Measurements from ENCODE around the gene C12orf56.

Gene C12orf56

DNA sequence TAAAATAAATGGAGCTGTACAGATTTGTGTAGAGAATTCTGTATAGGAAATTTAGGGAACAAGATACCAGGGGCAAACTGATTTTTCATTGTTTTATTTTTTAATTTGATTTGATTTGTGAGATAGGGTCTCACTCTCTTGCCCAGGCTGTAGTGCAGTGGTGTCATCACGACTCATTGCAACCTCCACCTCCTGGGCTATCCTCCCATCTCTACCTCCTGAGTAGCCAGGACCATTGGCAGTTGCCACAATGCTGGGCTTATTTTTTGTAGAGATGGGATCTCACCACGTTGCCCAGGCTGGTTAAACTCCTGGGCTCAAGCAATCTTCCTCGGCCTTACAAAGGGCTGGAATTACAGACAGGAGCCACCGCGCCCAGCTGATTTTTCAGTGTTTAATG lies 43.4 kb upstream of the C12orf56 start (continued):
- TF ChIP-seq, protein P1, sequence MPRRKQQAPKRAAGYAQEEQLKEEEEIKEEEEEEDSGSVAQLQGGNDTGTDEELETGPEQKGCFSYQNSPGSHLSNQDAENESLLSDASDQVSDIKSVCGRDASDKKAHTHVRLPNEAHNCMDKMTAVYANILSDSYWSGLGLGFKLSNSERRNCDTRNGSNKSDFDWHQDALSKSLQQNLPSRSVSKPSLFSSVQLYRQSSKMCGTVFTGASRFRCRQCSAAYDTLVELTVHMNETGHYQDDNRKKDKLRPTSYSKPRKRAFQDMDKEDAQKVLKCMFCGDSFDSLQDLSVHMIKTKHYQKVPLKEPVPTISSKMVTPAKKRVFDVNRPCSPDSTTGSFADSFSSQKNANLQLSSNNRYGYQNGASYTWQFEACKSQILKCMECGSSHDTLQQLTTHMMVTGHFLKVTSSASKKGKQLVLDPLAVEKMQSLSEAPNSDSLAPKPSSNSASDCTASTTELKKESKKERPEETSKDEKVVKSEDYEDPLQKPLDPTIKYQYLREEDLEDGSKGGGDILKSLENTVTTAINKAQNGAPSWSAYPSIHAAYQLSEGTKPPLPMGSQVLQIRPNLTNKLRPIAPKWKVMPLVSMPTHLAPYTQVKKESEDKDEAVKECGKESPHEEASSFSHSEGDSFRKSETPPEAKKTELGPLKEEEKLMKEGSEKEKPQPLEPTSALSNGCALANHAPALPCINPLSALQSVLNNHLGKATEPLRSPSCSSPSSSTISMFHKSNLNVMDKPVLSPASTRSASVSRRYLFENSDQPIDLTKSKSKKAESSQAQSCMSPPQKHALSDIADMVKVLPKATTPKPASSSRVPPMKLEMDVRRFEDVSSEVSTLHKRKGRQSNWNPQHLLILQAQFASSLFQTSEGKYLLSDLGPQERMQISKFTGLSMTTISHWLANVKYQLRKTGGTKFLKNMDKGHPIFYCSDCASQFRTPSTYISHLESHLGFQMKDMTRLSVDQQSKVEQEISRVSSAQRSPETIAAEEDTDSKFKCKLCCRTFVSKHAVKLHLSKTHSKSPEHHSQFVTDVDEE (CRISPR knock-in tag; IDR thresholded peaks at IDR 0.05): no peak
- TF ChIP-seq, protein P2, sequence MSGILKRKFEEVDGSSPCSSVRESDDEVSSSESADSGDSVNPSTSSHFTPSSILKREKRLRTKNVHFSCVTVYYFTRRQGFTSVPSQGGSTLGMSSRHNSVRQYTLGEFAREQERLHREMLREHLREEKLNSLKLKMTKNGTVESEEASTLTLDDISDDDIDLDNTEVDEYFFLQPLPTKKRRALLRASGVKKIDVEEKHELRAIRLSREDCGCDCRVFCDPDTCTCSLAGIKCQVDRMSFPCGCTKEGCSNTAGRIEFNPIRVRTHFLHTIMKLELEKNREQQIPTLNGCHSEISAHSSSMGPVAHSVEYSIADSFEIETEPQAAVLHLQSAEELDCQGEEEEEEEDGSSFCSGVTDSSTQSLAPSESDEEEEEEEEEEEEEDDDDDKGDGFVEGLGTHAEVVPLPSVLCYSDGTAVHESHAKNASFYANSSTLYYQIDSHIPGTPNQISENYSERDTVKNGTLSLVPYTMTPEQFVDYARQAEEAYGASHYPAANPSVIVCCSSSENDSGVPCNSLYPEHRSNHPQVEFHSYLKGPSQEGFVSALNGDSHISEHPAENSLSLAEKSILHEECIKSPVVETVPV (CRISPR knock-in tag; IDR thresholded peaks at IDR 0.05): no peak

DNA sequence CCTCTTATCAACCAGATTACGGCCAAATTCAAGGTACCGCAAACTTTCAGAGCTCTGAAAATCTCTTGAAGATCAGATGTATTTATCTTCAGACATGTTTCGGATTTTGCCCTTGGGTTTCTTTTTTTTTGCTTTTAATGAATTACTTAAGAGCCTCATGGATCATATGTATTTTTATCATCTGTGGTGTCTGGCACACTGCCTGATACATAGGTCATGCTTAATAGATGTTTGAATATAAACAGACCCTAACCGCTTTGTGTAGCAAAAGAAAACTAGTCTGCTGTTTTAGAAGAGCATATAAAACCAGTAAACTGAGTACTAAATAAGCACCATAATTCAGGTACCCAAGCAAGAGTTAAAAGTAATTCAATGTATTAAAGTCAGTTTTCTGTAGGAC lies 41.2 kb upstream of the C12orf56 start:
- TF ChIP-seq ZFP3 (CRISPR knock-in tag; IDR thresholded peaks at IDR 0.05): no peak
- no peak for TF ChIP-seq OSR1 (CRISPR knock-in tag; IDR thresholded peaks at IDR 0.05)
- no peak for TF ChIP-seq CSDC2 (CRISPR knock-in tag; IDR thresholded peaks at IDR 0.05)
- TF ChIP-seq ISL1 (CRISPR knock-in tag; IDR thresholded peaks at IDR 0.05): no peak
- no peak for TF ChIP-seq BACH2 (CRISPR knock-in tag; IDR thresholded peaks at IDR 0.05; ENCODE audit: borderline replicate concordance)
- TF ChIP-seq ZC3H10 (CRISPR knock-in tag; IDR thresholded peaks at IDR 0.05): no peak
- no peak for TF ChIP-seq ZFP30 (CRISPR knock-in tag; IDR thresholded peaks at IDR 0.05)
- no peak for TF ChIP-seq RARB (CRISPR knock-in tag; IDR thresholded peaks at IDR 0.05)
- TF ChIP-seq TCF4 (CRISPR knock-in tag; IDR thresholded peaks at IDR 0.05; ENCODE audit: borderline replicate concordance): no peak
- TF ChIP-seq, protein P3, sequence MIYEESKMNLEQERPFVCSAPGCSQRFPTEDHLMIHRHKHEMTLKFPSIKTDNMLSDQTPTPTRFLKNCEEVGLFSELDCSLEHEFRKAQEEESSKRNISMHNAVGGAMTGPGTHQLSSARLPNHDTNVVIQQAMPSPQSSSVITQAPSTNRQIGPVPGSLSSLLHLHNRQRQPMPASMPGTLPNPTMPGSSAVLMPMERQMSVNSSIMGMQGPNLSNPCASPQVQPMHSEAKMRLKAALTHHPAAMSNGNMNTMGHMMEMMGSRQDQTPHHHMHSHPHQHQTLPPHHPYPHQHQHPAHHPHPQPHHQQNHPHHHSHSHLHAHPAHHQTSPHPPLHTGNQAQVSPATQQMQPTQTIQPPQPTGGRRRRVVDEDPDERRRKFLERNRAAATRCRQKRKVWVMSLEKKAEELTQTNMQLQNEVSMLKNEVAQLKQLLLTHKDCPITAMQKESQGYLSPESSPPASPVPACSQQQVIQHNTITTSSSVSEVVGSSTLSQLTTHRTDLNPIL (CRISPR knock-in tag; IDR thresholded peaks at IDR 0.05; ENCODE audit: low read depth): no peak
- ATAC-seq: no peak

DNA sequence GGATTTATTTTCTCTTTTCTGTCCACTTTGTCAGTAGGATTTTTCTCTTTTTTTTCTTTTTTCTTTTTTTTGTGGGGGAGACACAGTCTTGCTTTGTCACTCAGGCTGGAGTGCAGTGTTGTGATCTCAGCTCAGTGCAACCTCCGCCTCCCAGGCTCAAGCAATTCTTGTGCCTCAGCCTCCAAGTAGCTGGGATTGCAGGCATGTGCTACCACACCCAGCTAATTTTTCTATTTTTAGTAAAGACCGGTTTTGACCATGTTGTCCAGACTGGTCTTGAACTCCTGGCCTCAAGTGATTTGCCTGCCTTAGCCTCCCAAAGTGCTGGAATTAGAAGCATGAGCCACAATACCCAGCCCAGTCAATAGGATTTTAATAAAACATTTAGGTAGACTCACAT lies 40.3 kb upstream of the C12orf56 start:
- TF ChIP-seq, protein P4, sequence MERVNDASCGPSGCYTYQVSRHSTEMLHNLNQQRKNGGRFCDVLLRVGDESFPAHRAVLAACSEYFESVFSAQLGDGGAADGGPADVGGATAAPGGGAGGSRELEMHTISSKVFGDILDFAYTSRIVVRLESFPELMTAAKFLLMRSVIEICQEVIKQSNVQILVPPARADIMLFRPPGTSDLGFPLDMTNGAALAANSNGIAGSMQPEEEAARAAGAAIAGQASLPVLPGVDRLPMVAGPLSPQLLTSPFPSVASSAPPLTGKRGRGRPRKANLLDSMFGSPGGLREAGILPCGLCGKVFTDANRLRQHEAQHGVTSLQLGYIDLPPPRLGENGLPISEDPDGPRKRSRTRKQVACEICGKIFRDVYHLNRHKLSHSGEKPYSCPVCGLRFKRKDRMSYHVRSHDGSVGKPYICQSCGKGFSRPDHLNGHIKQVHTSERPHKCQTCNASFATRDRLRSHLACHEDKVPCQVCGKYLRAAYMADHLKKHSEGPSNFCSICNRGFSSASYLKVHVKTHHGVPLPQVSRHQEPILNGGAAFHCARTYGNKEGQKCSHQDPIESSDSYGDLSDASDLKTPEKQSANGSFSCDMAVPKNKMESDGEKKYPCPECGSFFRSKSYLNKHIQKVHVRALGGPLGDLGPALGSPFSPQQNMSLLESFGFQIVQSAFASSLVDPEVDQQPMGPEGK (CRISPR knock-in tag; IDR thresholded peaks at IDR 0.05; ENCODE audit: borderline replicate concordance): no peak
- TF ChIP-seq RARB (CRISPR knock-in tag; IDR thresholded peaks at IDR 0.05) (no peak), GLIS3 (CRISPR knock-in tag; IDR thresholded peaks at IDR 0.05) (no peak), ZNF70 (CRISPR knock-in tag; IDR thresholded peaks at IDR 0.05) (no peak), ZFP3 (CRISPR knock-in tag; IDR thresholded peaks at IDR 0.05) (no peak), ZC3H10 (CRISPR knock-in tag; IDR thresholded peaks at IDR 0.05) (no peak), BACH2 (CRISPR knock-in tag; IDR thresholded peaks at IDR 0.05; ENCODE audit: borderline replicate concordance) (no peak), PPARA (CRISPR knock-in tag; IDR thresholded peaks at IDR 0.05; ENCODE audit: borderline replicate concordance) (no peak), ESRRG (CRISPR knock-in tag; IDR thresholded peaks at IDR 0.05) (no peak), ZNF8 (CRISPR knock-in tag; IDR thresholded peaks at IDR 0.05) (no peak), SNAI2 (CRISPR knock-in tag; IDR thresholded peaks at IDR 0.05) (no peak), ISL1 (CRISPR knock-in tag; IDR thresholded peaks at IDR 0.05) (no peak)
- TF ChIP-seq, protein P1 (CRISPR knock-in tag; IDR thresholded peaks at IDR 0.05): no peak
- ATAC-seq: no peak

DNA sequence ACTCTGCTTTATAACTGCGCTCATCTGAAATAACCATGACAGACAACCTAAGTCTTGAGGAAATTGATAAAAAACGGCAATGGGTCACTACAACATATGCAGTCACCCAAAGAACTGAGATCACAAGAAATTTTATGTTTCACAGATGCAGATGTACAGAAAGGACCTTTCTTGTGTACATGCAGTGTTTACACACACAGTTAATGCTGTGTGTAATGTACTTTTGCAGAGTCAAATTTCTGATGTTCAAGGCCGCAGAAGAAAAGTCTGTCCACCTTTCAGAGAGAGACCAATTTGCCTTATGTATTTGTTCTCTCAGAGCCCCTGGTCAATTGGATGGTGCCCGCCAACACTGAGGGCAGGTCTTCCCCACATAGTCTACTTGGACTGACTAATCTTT lies 38.4 kb upstream of the C12orf56 start:
- ATAC-seq: no peak
- TF ChIP-seq CSDC2 (CRISPR knock-in tag; IDR thresholded peaks at IDR 0.05): no peak
- no peak for TF ChIP-seq ZNF565 (CRISPR knock-in tag; conservative IDR thresholded peaks at IDR 0.05; ENCODE audit: low read depth)
- TF ChIP-seq OSR1 (CRISPR knock-in tag; IDR thresholded peaks at IDR 0.05): no peak
- no peak for TF ChIP-seq TCF4 (CRISPR knock-in tag; IDR thresholded peaks at IDR 0.05; ENCODE audit: borderline replicate concordance)
- TF ChIP-seq ZNF8 (CRISPR knock-in tag; IDR thresholded peaks at IDR 0.05): no peak
- no peak for TF ChIP-seq SNAI2 (CRISPR knock-in tag; IDR thresholded peaks at IDR 0.05)
- no peak for TF ChIP-seq ARNTL (CRISPR knock-in tag; IDR thresholded peaks at IDR 0.05; ENCODE audit: borderline replicate concordance, low read depth)
- TF ChIP-seq ZFP3 (CRISPR knock-in tag; IDR thresholded peaks at IDR 0.05): no peak
- TF ChIP-seq PPARA (CRISPR knock-in tag; IDR thresholded peaks at IDR 0.05; ENCODE audit: borderline replicate concordance): no peak
- TF ChIP-seq ESRRG (CRISPR knock-in tag; IDR thresholded peaks at IDR 0.05): no peak
- TF ChIP-seq, protein P1 (CRISPR knock-in tag; IDR thresholded peaks at IDR 0.05): no peak
- no peak for TF ChIP-seq ZFP30 (CRISPR knock-in tag; IDR thresholded peaks at IDR 0.05)
